ENCODE data around the gene MPZL3. TPM values are rescaled to one million over a fixed set of nuclear protein-coding genes. Genes with fewer than 3 reads are reported as not detected.

MPZL3 gene
- total RNA-seq, 3 donors from 2014 or later = 0.64 to 23.0 (median 13.1) TPM

DNA sequence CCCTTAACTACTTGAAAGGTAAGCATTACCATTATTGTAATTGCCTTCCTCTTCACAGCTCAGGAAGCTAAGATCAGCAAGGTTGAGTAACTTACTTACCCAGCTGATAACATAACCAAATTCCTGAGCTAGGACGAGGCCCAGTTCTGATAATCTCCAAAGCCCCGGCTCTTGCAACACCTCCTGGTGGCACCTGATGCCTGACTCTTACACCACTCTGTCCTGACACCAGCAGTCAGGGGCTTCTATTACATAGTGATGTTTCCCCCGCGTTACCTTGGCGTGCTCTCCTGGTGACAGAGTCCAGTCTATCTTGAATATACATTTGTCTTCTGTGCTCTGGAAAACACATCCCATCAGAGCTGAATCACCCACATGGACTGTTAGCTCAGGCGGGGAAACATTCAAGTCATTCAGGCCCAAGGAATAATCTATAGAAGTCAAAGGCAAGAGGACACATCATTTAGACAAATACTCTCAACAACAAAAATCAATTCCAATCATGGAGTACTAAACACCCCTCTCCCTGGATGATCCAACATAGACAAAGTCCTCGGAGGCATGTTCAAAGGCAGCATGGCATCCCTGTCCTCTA, 39.9 kb downstream of the MPZL3 start:
- TF ChIP-seq, protein P1, sequence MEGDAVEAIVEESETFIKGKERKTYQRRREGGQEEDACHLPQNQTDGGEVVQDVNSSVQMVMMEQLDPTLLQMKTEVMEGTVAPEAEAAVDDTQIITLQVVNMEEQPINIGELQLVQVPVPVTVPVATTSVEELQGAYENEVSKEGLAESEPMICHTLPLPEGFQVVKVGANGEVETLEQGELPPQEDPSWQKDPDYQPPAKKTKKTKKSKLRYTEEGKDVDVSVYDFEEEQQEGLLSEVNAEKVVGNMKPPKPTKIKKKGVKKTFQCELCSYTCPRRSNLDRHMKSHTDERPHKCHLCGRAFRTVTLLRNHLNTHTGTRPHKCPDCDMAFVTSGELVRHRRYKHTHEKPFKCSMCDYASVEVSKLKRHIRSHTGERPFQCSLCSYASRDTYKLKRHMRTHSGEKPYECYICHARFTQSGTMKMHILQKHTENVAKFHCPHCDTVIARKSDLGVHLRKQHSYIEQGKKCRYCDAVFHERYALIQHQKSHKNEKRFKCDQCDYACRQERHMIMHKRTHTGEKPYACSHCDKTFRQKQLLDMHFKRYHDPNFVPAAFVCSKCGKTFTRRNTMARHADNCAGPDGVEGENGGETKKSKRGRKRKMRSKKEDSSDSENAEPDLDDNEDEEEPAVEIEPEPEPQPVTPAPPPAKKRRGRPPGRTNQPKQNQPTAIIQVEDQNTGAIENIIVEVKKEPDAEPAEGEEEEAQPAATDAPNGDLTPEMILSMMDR (IDR thresholded peaks at IDR 0.05) = no peak
- TF ChIP-seq POLR2AphosphoS5 (IDR thresholded peaks at IDR 0.05) (no peak), POLR2A (IDR thresholded peaks at IDR 0.05) (no peak)
- Histone ChIP-seq H3K27me3 (no peaks in the 10 kb centered on the region), H3K4me3 (no peak overlapping the region), H3K36me3 (no peaks in the 10 kb centered on the region), H3K4me1 (no peaks in the 10 kb centered on the region), H3K9me3 (no peaks in the 10 kb centered on the region), H3K27ac (no peak overlapping the region)
- no peak for DNase-seq (ENCODE audit: low spot score in 2 of 2)
- intact Hi-C loops (cut with DNase I; ENCODE audit: low total_unique reads) = loop anchor here (10.0 kb wide), 1 partner anchor 1193 kb away; no protein-coding TSS in a partner anchor

DNA sequence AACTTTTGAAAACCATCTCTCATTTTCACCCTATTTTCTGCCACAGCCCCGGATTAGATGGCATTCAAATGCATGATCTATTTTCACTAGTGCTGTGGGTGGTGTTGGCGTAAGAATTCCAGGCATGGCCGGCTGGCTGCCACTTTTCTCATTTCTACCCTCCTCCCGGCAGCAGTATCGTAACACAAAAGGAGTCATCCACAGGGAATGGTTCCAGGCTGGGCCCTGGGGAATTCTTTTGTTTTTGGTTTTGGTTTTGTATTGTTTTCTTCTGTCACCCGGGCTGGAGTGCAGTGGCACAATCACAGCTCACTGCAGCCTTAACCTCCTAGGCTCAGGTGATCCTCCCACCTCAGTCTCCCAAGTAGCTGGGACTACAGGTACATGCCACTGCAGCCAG, 41.2 kb downstream of the MPZL3 start:
- TF ChIP-seq POLR2AphosphoS5 (IDR thresholded peaks at IDR 0.05) (no peak), POLR2A (IDR thresholded peaks at IDR 0.05) (no peak)
- TF ChIP-seq, protein P1 (IDR thresholded peaks at IDR 0.05) = no peak
- no peaks in the 10 kb centered on the region for H3K4me1 ChIP-seq

DNA sequence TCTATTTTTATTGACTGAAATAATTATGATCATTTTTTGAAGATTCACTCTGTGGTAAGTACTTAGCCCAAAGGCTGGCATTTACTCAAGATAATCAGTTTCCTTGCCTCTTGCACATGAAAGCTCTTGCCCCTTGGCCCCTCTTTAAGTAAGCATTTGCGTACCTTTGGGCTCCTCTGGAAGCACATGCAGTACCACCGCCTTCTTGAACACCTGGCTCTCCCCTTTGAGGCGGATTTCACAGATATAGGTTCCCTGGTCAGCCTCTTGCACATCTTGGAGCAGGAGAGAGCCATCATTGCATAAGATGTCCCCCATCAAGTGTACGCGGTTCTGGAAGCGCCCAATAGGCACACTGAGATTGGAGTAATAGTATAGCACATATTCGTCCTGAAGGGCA, 41.8 kb downstream of the MPZL3 start:
- Histone ChIP-seq H3K4me1 (no peaks in the 10 kb centered on the region), H3K36me3 (no peaks in the 10 kb centered on the region), H3K27me3 (no peaks in the 10 kb centered on the region), H3K4me3 (no peak overlapping the region), H3K9me3 (no peaks in the 10 kb centered on the region), H3K27ac (no peak overlapping the region)
- DNase-seq (ENCODE audit: low spot score in 2 of 2) = no peak
- intact Hi-C loops (cut with DNase I; ENCODE audit: low total_unique reads) = loop anchor here (10.0 kb wide), 1 partner anchor 1194 kb away; no protein-coding TSS in a partner anchor
- TF ChIP-seq POLR2AphosphoS5 (IDR thresholded peaks at IDR 0.05) (no peak), POLR2A (IDR thresholded peaks at IDR 0.05) (no peak)
- TF ChIP-seq, protein P1 (IDR thresholded peaks at IDR 0.05) = no peak

More for the DNA sequence above, 41.2 kb downstream of the MPZL3 start:
- Histone ChIP-seq H3K27me3 (no peaks in the 10 kb centered on the region), H3K9me3 (no peaks in the 10 kb centered on the region), H3K27ac (peak overlapping the region in 1 of 2 donors; percentile 12), H3K36me3 (no peaks in the 10 kb centered on the region), H3K4me3 (no peak overlapping the region)
- intact Hi-C loops (cut with DNase I; ENCODE audit: low total_unique reads) = loop anchor here (10.0 kb wide), 1 partner anchor 1194 kb away; no protein-coding TSS in a partner anchor
- DNase-seq (ENCODE audit: low spot score in 2 of 2) = peak in 1 of 2 donors; percentile 39

DNA sequence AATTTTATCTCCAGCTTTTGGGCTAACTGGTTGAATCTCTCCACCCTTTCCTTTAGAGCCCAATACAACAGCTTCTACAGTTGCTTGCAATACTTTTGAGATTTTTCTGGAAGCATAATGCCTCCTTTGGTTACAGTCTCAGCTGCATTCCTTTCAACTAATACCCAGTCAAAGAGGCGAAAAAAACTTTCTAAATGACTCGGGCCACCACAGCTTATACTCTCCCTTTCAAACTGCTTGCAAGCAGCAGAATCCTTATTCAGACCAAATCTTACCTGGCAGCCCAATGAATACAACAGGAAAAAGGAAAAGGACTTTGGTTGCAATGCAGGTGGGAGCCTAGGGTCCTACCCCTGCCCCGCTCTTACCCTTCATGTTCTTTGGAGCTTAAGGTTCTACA, 43.1 kb downstream of the MPZL3 start:
- Histone ChIP-seq H3K4me1 (no peaks in the 10 kb centered on the region), H3K27me3 (no peaks in the 10 kb centered on the region), H3K9me3 (no peaks in the 10 kb centered on the region), H3K36me3 (no peaks in the 10 kb centered on the region), H3K4me3 (no peak overlapping the region), H3K27ac (no peak overlapping the region)
- DNase-seq (ENCODE audit: low spot score in 2 of 2) = no peak
- intact Hi-C loops (cut with DNase I; ENCODE audit: low total_unique reads) = no loop called here
- TF ChIP-seq POLR2AphosphoS5 (IDR thresholded peaks at IDR 0.05) (no peak), POLR2A (IDR thresholded peaks at IDR 0.05) (no peak)
- TF ChIP-seq, protein P1 (IDR thresholded peaks at IDR 0.05) = no peak

DNA sequence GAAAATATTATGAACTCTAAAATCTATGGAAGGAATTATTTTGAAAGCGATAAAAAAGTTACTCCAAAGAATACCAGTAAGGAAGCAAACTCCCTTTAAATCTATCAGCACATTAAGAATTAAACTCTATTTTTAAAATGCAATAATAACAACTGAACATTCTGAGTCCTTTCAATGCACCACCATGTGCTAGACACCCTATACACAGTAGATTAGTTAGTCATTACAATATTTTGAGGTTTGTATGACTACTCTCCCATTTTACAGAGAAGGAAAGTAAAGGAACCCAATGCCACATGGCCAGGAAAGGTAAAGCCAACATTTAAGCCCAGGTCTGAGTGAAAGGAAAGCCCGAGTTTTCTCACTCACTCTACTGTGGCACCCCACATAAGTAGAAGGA, 45.1 kb downstream of the MPZL3 start:
- DNase-seq (ENCODE audit: low spot score in 2 of 2) = no peak
- Histone ChIP-seq H3K27ac (no peak overlapping the region), H3K4me3 (no peak overlapping the region), H3K4me1 (no peaks in the 10 kb centered on the region), H3K9me3 (no peaks in the 10 kb centered on the region), H3K36me3 (no peaks in the 10 kb centered on the region), H3K27me3 (no peaks in the 10 kb centered on the region)
- intact Hi-C loops (cut with DNase I; ENCODE audit: low total_unique reads) = no loop called here
- TF ChIP-seq POLR2A (IDR thresholded peaks at IDR 0.05) (no peak), POLR2AphosphoS5 (IDR thresholded peaks at IDR 0.05) (no peak)
- TF ChIP-seq, protein P1 (IDR thresholded peaks at IDR 0.05) = no peak
